Keratinocyte (primary cell): Measurements from ENCODE around the gene PTPRN2. TPM values are rescaled to one million over a fixed set of nuclear protein-coding genes. Genes with fewer than 3 reads are reported as not detected.

Source experiments
- DNase-seq: peaks from one replicate; pipeline ENCODE4 v3.0.0-alpha.2; 2011; ENCODE audit warnings: low read depth, missing footprints, low spot score
- FAIRE-seq: peaks from 2 replicates; lab custom pipeline; 2011; peaks lifted over from hg19 to GRCh38; lab: Jason Lieb, UNC
- H2AFZ ChIP-seq: 2 replicates; pipeline ENCODE4 v1.6.0; 2012; ENCODE audit warnings: low read length, control low read depth, inconsistent platforms; ENCODE audit not compliant: control insufficient read depth
- H3K27ac ChIP-seq: 2 replicates; pipeline ENCODE4 v1.5.1; 2011; ENCODE audit warnings: low read length; ENCODE audit not compliant: control insufficient read depth, insufficient read depth
- H3K27me3 ChIP-seq: 3 replicates; pipeline ENCODE4 v1.6.0; 2011; ENCODE audit warnings: low read length; ENCODE audit not compliant: control insufficient read depth, insufficient read depth; ENCODE audit errors: extremely low read depth
- H3K36me3 ChIP-seq, 2 experiments: 2 replicates in 1 of 2; 3 replicates in 1 of 2; pipeline ENCODE4 v1.5.1; 2011; ENCODE audit warnings: low read length in 2 of 2, mild to moderate bottlenecking in 1 of 2; ENCODE audit not compliant: control insufficient read depth in 2 of 2, insufficient read depth in 2 of 2; ENCODE audit errors: extremely low read depth in 1 of 2
- H3K4me1 ChIP-seq: 3 replicates; pipeline ENCODE4 v1.5.1; 2011; ENCODE audit warnings: low read length; ENCODE audit not compliant: control insufficient read depth, insufficient read depth; ENCODE audit errors: extremely low read depth
- H3K4me2 ChIP-seq: 3 replicates; pipeline ENCODE4 v1.6.0; 2011; ENCODE audit warnings: low read depth, low read length; ENCODE audit not compliant: control insufficient read depth, insufficient read depth; ENCODE audit errors: extremely low read depth
- H3K4me3 ChIP-seq, 3 experiments: fragments of 200-600 bp in 1 of 3; sonication (generic) in 1 of 3; 2 replicates in 2 of 3; 3 replicates in 1 of 3; pipeline ENCODE4 v1.5.1; 2011 to 2016; ENCODE audit warnings: low read length in 3 of 3, mild to moderate bottlenecking in 3 of 3, control low read depth in 2 of 3, inconsistent platforms in 1 of 3, low read depth in 1 of 3, mixed read lengths in 1 of 3, mixed run types in 1 of 3, moderate library complexity in 1 of 3; ENCODE audit not compliant: control insufficient read depth in 2 of 3, insufficient read depth in 2 of 3; ENCODE audit errors: extremely low read depth in 1 of 3
- H3K79me2 ChIP-seq: 2 replicates; pipeline ENCODE4 v1.6.0; 2012; ENCODE audit warnings: low read length; ENCODE audit not compliant: control insufficient read depth, insufficient read depth
- H3K9ac ChIP-seq: 3 replicates; pipeline ENCODE4 v1.6.0; 2011; ENCODE audit warnings: low read length; ENCODE audit not compliant: control insufficient read depth, insufficient read depth; ENCODE audit errors: extremely low read depth
- H3K9me1 ChIP-seq: 3 replicates; pipeline ENCODE4 v1.6.0; 2011; ENCODE audit warnings: low read length; ENCODE audit not compliant: control insufficient read depth, insufficient read depth; ENCODE audit errors: extremely low read depth
- H3K9me3 ChIP-seq: 2 replicates; pipeline ENCODE4 v1.5.1; 2012; ENCODE audit warnings: low read depth, low read length; ENCODE audit not compliant: control insufficient read depth
- H4K20me1 ChIP-seq: 3 replicates; pipeline ENCODE4 v1.6.0; 2011; ENCODE audit warnings: low read length; ENCODE audit not compliant: control insufficient read depth, insufficient read depth; ENCODE audit errors: extremely low read depth
- EZH2 ChIP-seq: IDR thresholded peaks from one replicate; pipeline ENCODE4 v1.6.1; 2012; ENCODE audit warnings: inconsistent platforms, mild to moderate bottlenecking, low read length, moderate library complexity
- dilution Hi-C: fragments of 300-500 bp; cut with MboI; formaldehyde crosslinking; loops from one replicate; pipeline ENCODE4 v1.7.0; 2020; ENCODE audit warnings: low sequenced_read_pairs; ENCODE audit not compliant: extremely low pct_ligation_motif_present
- polyA plus RNA-seq, 5 experiments: library from polyadenylated mRNA; depleted of rRNA in 3 of 5; stranded (reverse) in 3 of 5; stranded (forward) in 1 of 5; unstranded in 1 of 5; fragments of >200 nt; gene quantifications; 1 replicate in 1 of 5; 2 replicates in 3 of 5; 3 replicates in 1 of 5; pipeline versions ENCODE4 v1.2.1 to v1.2.3, GENCODE V29; 2011 to 2012; ENCODE audit warnings: missing spikeins in 2 of 5, low read depth in 1 of 5, low replicate concordance in 1 of 5
- TF ChIP-seq, protein P1 (sequence below), 3 experiments: IDR thresholded peaks in 1 of 3; conservative IDR thresholded peaks in 1 of 3; optimal IDR thresholded peaks in 1 of 3; 2 replicates in 2 of 3; 3 replicates in 1 of 3; pipeline versions ENCODE3 to v1.5.1; 2011; ENCODE audit warnings: low read length in 3 of 3, mild to moderate bottlenecking in 3 of 3, moderate library complexity in 2 of 3, control low read depth in 1 of 3, inconsistent platforms in 1 of 3; ENCODE audit not compliant: insufficient read depth in 2 of 3; ENCODE audit errors: extremely low read depth in 1 of 3

PTPRN2 gene
- polyA plus RNA-seq, 1 donor (not counting 4 experiments of a cell fraction or from before 2014, with no cell fraction given), result not detected

DNA sequence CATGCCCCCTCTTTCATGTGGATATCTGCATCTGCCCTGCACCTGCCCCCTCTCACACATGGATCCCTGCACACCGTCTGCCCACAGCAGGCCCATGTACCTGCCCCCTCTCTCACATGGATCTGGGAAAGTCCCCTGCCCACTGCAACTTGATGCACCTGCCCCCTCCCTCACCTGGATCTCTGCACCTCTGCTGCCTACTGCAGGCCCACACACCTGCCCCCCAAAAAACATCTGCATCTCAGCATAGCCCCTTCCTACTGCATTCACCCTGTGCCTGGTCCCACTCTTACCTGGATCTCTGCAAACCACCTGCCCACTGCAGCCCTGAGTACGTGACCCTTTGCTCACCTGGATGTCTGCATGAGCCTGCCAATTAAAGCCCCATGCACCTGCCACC lies 479.8 kb downstream of the PTPRN2 start:
- DNase-seq (no peak), FAIRE-seq (no peak)
- dilution Hi-C loops, result no loop called here

DNA sequence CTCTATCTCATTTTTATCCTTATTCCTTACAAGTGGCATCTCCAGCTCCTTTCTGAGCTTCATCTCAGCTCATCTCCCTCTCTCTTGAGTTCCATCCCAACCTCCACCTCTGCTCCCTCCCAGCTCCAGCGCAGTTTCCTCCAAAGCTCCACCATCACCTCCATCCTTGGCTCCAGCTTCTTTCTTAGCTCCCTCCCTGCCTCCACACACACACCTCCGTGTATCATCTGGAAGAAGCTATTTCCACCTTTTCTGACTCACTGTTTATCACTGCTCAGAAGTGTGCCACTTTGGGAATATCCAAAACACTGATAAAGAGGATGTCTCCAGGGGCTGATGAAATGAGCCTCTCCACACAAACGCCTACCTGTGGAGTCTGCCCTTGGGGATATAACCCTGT lies 481.4 kb downstream of the PTPRN2 start:
- dilution Hi-C loops, result no loop called here
- DNase-seq (no peak), FAIRE-seq (no peak)
- no peaks in the 10 kb centered on the region for H3K9me1 ChIP-seq
- H4K20me1 ChIP-seq, result no peaks in the 10 kb centered on the region
- H2AFZ ChIP-seq, result no peak overlapping the region
- H3K4me2 ChIP-seq, result no peak overlapping the region
- no peak overlapping the region for H3K9ac ChIP-seq
- H3K4me3 ChIP-seq, result no peak overlapping the region
- H3K4me1 ChIP-seq, result no peaks in the 10 kb centered on the region
- H3K27ac ChIP-seq, result no peak overlapping the region
- H3K27me3 ChIP-seq, result no peaks in the 10 kb centered on the region
- no peaks in the 10 kb centered on the region for H3K79me2 ChIP-seq
- no peaks in the 10 kb centered on the region for H3K36me3 ChIP-seq
- H3K9me3 ChIP-seq, result peaks cover 23% of the 10 kb centered on the region
- TF ChIP-seq, protein P1, sequence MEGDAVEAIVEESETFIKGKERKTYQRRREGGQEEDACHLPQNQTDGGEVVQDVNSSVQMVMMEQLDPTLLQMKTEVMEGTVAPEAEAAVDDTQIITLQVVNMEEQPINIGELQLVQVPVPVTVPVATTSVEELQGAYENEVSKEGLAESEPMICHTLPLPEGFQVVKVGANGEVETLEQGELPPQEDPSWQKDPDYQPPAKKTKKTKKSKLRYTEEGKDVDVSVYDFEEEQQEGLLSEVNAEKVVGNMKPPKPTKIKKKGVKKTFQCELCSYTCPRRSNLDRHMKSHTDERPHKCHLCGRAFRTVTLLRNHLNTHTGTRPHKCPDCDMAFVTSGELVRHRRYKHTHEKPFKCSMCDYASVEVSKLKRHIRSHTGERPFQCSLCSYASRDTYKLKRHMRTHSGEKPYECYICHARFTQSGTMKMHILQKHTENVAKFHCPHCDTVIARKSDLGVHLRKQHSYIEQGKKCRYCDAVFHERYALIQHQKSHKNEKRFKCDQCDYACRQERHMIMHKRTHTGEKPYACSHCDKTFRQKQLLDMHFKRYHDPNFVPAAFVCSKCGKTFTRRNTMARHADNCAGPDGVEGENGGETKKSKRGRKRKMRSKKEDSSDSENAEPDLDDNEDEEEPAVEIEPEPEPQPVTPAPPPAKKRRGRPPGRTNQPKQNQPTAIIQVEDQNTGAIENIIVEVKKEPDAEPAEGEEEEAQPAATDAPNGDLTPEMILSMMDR (optimal IDR thresholded peaks at IDR 0.05 in 1 of 3, IDR thresholded peaks at IDR 0.05 in 1 of 3, conservative IDR thresholded peaks at IDR 0.05 in 1 of 3; ENCODE audit: extremely low read depth in 1 of 3, insufficient read depth in 2 of 3, low read length in 3 of 3), result no peak
- TF ChIP-seq EZH2, result no peak

More for the DNA sequence above, 479.8 kb downstream of the PTPRN2 start:
- no peak overlapping the region for H3K9ac ChIP-seq
- no peaks in the 10 kb centered on the region for H3K79me2 ChIP-seq
- H3K9me1 ChIP-seq, result no peaks in the 10 kb centered on the region
- H3K4me3 ChIP-seq, result no peak overlapping the region
- peaks cover 25% of the 10 kb centered on the region for H3K9me3 ChIP-seq
- H3K27ac ChIP-seq, result no peak overlapping the region
- H4K20me1 ChIP-seq, result no peaks in the 10 kb centered on the region
- H3K27me3 ChIP-seq, result no peaks in the 10 kb centered on the region
- no peaks in the 10 kb centered on the region for H3K36me3 ChIP-seq
- no peak for TF ChIP-seq EZH2
- TF ChIP-seq, protein P1 (optimal IDR thresholded peaks at IDR 0.05 in 1 of 3, IDR thresholded peaks at IDR 0.05 in 1 of 3, conservative IDR thresholded peaks at IDR 0.05 in 1 of 3; ENCODE audit: extremely low read depth in 1 of 3, insufficient read depth in 2 of 3, low read length in 3 of 3), result no peak
- no peak overlapping the region for H3K4me2 ChIP-seq
- H2AFZ ChIP-seq, result no peak overlapping the region
- H3K4me1 ChIP-seq, result no peaks in the 10 kb centered on the region
